ENCODE data around the gene NKIRAS1. TPM values are rescaled to one million over a fixed set of nuclear protein-coding genes. Genes with fewer than 3 reads are reported as not detected.

Gene NKIRAS1
- total RNA-seq, 1 experiment from 2014 or later = 7.3 TPM

- TF ChIP-seq AR (CRISPR knock-in tag; IDR thresholded peaks at IDR 0.05) = no peak
Observed at GRCh38 chr3:23960649-23961048, 43.9 kb upstream of the NKIRAS1 start (continued).

- H3K36me3 Mint-ChIP-seq = peaks cover 44% of the 10 kb centered on the region
- no peak overlapping the region for H3K4me3 Mint-ChIP-seq
- no peak for ATAC-seq
- H3K27ac Mint-ChIP-seq = 0 out of 2 replicates have a peak overlapping the region, but pooled peaks have one; percentile 24
- H3K9me3 Mint-ChIP-seq = peaks cover 3% of the 10 kb centered on the region; the same call in 1 of the 2 replicates
- no peak for DNase-seq (ENCODE audit: low spot score)
- H3K4me1 Mint-ChIP-seq = no peaks in the 10 kb centered on the region
- ChIA-PET POLR2A (interaction anchor here (0.7 kb wide), 1 partner anchor 199 kb away, joined by 6 read pairs; no protein-coding TSS in a partner anchor), CTCF (interaction anchor here (0.6 kb wide), 1 partner anchor 968 kb away, joined by 5 read pairs; no protein-coding TSS in a partner anchor)
- H3K27me3 Mint-ChIP-seq (ENCODE audit: low read depth) = no peaks in the 10 kb centered on the region
- TF ChIP-seq GTF2I (CRISPR knock-in tag; conservative IDR thresholded peaks at IDR 0.05) (no peak), TCF7 (CRISPR knock-in tag; IDR thresholded peaks at IDR 0.05; ENCODE audit: low read depth) (no peak), ZNF396 (CRISPR knock-in tag; IDR thresholded peaks at IDR 0.05; ENCODE audit: borderline replicate concordance) (no peak)
Observed at GRCh38 chr3:23959135-23959900, 42.5 kb upstream of the NKIRAS1 start.

GRCh38 chr3:23956701-23957100, 39.9 kb upstream of the NKIRAS1 start:
- Mint-ChIP-seq H3K4me3 (no peak overlapping the region), H3K9me3 (peaks cover 3% of the 10 kb centered on the region; the same call in 1 of the 2 replicates), H3K4me1 (peaks cover 3% of the 10 kb centered on the region; the same call in 1 of the 2 replicates), H3K27ac (no peak overlapping the region), H3K36me3 (peaks cover 29% of the 10 kb centered on the region), H3K27me3 (ENCODE audit: low read depth) (no peaks in the 10 kb centered on the region)
- ChIA-PET POLR2A (no interaction called here), CTCF (no interaction called here)
- ATAC-seq (no peak), DNase-seq (ENCODE audit: low spot score) (no peak)
- no peak for TF ChIP-seq STAT6 (CRISPR knock-in tag; conservative IDR thresholded peaks at IDR 0.05; ENCODE audit: low read depth)
- no peak for TF ChIP-seq HMGA2 (CRISPR knock-in tag; IDR thresholded peaks at IDR 0.05)
- TF ChIP-seq CDX4 (CRISPR knock-in tag; IDR thresholded peaks at IDR 0.05; ENCODE audit: borderline replicate concordance) = no peak
- TF ChIP-seq FOXJ3 (CRISPR knock-in tag; IDR thresholded peaks at IDR 0.05; ENCODE audit: borderline replicate concordance) = no peak
- TF ChIP-seq JAZF1 (CRISPR knock-in tag; IDR thresholded peaks at IDR 0.05) = no peak
- no peak for TF ChIP-seq GTF2I (CRISPR knock-in tag; conservative IDR thresholded peaks at IDR 0.05)
- no peak for TF ChIP-seq TEAD1 (CRISPR knock-in tag; IDR thresholded peaks at IDR 0.05)
- TF ChIP-seq SP1 (CRISPR knock-in tag; conservative IDR thresholded peaks at IDR 0.05) = no peak
- TF ChIP-seq ZNF512 (CRISPR knock-in tag; IDR thresholded peaks at IDR 0.05; ENCODE audit: borderline replicate concordance) = no peak
- no peak for TF ChIP-seq E2F4 (CRISPR knock-in tag; IDR thresholded peaks at IDR 0.05; ENCODE audit: borderline replicate concordance, low read depth)

Measured in WTC11 (cell line).